K562 (cell line): ENCODE measurements around the gene KIF18B. TPM values are rescaled to one million over a fixed set of nuclear protein-coding genes. Genes with fewer than 3 reads are reported as not detected.

Experiments used
- ARNT ChIP-seq, 2 experiments: fragments of 450-650 bp; IDR thresholded peaks; 2 replicates each; pipeline ENCODE4 v1.6.1; 2016; ENCODE audit warnings: mild to moderate bottlenecking in 1 of 2
- BCL6 ChIP-seq: fragments of 250-450 bp; sonication (Bioruptor Pico); IDR thresholded peaks from 2 replicates; pipeline ENCODE4 v1.4.0; 2020
- BDP1 ChIP-seq: IDR thresholded peaks from 3 replicates; pipeline ENCODE4 v1.6.1; 2011; ENCODE audit not compliant: insufficient read length, insufficient read depth
- BRF1 ChIP-seq: IDR thresholded peaks from 3 replicates; pipeline ENCODE4 v1.6.1; 2011; ENCODE audit warnings: borderline replicate concordance, mild to moderate bottlenecking; ENCODE audit not compliant: insufficient read length; ENCODE audit errors: extremely low read depth
- CBFA2T2 ChIP-seq: fragments of 450-650 bp; conservative IDR thresholded peaks from 2 replicates; pipeline ENCODE4 v1.6.1; 2017; ENCODE audit warnings: mild to moderate bottlenecking
- CGGBP1 ChIP-seq: fragments of 250-450 bp; sonication (Bioruptor Pico); IDR thresholded peaks from 2 replicates; pipeline ENCODE4 v1.9.0; 2021; ENCODE audit warnings: mild to moderate bottlenecking
- DIDO1 ChIP-seq: fragments of 450-650 bp; IDR thresholded peaks from 2 replicates; pipeline ENCODE4 v1.6.1; 2016; ENCODE audit warnings: low read depth, missing biosample characterization, missing genetic modification characterization
- DLX4 ChIP-seq: fragments of 250-450 bp; sonication (Bioruptor Pico); IDR thresholded peaks from 2 replicates; pipeline ENCODE4 v1.6.1; 2021; ENCODE audit warnings: mild to moderate bottlenecking
- E2F5 ChIP-seq: sonication (generic); formaldehyde crosslinking; IDR thresholded peaks from 2 replicates; pipeline ENCODE4 v1.8.0; 2022; ENCODE audit warnings: mild to moderate bottlenecking, missing genetic modification reagents
- ETS2 ChIP-seq: IDR thresholded peaks from 2 replicates; pipeline ENCODE4 v1.6.1; 2016; ENCODE audit warnings: borderline replicate concordance, missing genetic modification characterization, mild to moderate bottlenecking, moderate library complexity, missing compliant biosample characterization; ENCODE audit not compliant: poor library complexity, severe bottlenecking
- EZH2 ChIP-seq: IDR thresholded peaks from 2 replicates; pipeline ENCODE4 v1.6.1; 2012; ENCODE audit warnings: low read depth, mild to moderate bottlenecking, inconsistent platforms, low read length, borderline replicate concordance
- FOXM1 ChIP-seq, 2 experiments: fragments of 450-650 bp in 1 of 2; sonication (generic) in 1 of 2; formaldehyde crosslinking in 1 of 2; IDR thresholded peaks; 2 replicates each; pipeline versions ENCODE4 v1.6.1 to v1.9.0; 2017 to 2022; ENCODE audit warnings: low read depth in 2 of 2, mild to moderate bottlenecking in 2 of 2, missing genetic modification reagents in 1 of 2, moderate library complexity in 1 of 2
- HDAC3 ChIP-seq: fragments of 450-650 bp; IDR thresholded peaks from 2 replicates; pipeline ENCODE4 v1.6.1; 2018; ENCODE audit warnings: borderline replicate concordance, mild to moderate bottlenecking, moderate library complexity; ENCODE audit not compliant: partially characterized antibody
- HDAC6 ChIP-seq: IDR thresholded peaks from 2 replicates; pipeline ENCODE4 v1.6.1; 2012; ENCODE audit warnings: low read depth, mild to moderate bottlenecking, control low read depth, inconsistent platforms, low read length, moderate library complexity
- HES1 ChIP-seq: fragments of 450-650 bp; IDR thresholded peaks from 2 replicates; pipeline ENCODE4 v1.6.1; 2016; ENCODE audit warnings: low read depth, mild to moderate bottlenecking, moderate library complexity
- HNRNPK ChIP-seq: fragments of 200-400 bp; formaldehyde crosslinking; IDR thresholded peaks from one replicate; pipeline ENCODE4 v1.6.1; 2018; ENCODE audit warnings: mild to moderate bottlenecking, low read depth, low read length; ENCODE audit not compliant: poor library complexity, severe bottlenecking
- KAT8 ChIP-seq: fragments of 450-650 bp; IDR thresholded peaks from 2 replicates; pipeline ENCODE4 v1.6.1; 2016; ENCODE audit warnings: low read depth, mild to moderate bottlenecking
- NFE2L1 ChIP-seq: fragments of 450-650 bp; IDR thresholded peaks from 2 replicates; pipeline ENCODE4 v1.6.1; 2016; ENCODE audit warnings: missing genetic modification characterization, low read depth, mild to moderate bottlenecking, missing compliant biosample characterization, moderate library complexity, borderline replicate concordance
- PRPF4 ChIP-seq: fragments of 200-400 bp; formaldehyde crosslinking; IDR thresholded peaks from one replicate; pipeline ENCODE4 v1.6.1; 2017; ENCODE audit warnings: low read length, low read depth, mild to moderate bottlenecking; ENCODE audit not compliant: insufficient read depth, poor library complexity, severe bottlenecking
- PTTG1 ChIP-seq: fragments of 450-650 bp; IDR thresholded peaks from 2 replicates; pipeline ENCODE4 v1.6.1; 2016; ENCODE audit warnings: low read depth, mild to moderate bottlenecking, missing genetic modification characterization, missing compliant biosample characterization
- UBTF ChIP-seq, 2 experiments: IDR thresholded peaks; 2 replicates each; pipeline ENCODE4 v1.6.1; 2012; ENCODE audit warnings: improper control_type of control experiment in 2 of 2, low read depth in 2 of 2, low read length in 2 of 2, borderline replicate concordance in 1 of 2
- ZNF766 ChIP-seq: fragments of 200-800 bp; sonication (Bioruptor generic); conservative IDR thresholded peaks from 2 replicates; pipeline ENCODE4 v1.6.1; 2016; ENCODE audit warnings: missing genetic modification characterization, missing compliant biosample characterization
- ZZZ3 ChIP-seq: fragments of 450-650 bp; IDR thresholded peaks from 2 replicates; pipeline ENCODE4 v1.6.1; 2016; ENCODE audit warnings: antibody characterized with exemption, mild to moderate bottlenecking, moderate library complexity
- polyA plus RNA-seq, 8 experiments: library from polyadenylated mRNA; depleted of rRNA in 4 of 8; stranded (reverse) in 5 of 8; unstranded in 3 of 8; fragments of >200 nt; fragmentation: Nextera tagmentation in 2 of 8; fragmentation: Illumina TruSeq in 1 of 8; extraction: Ambion mirVana in 2 of 8; extraction: Trizol in 1 of 8; gene quantifications; 2 replicates each; pipeline versions ENCODE4 v1.2.1 to v1.2.3, GENCODE V29; 2011 to 2014; ENCODE audit warnings: inconsistent platforms in 1 of 8, missing spikeins in 1 of 8
- total RNA-seq, 7 experiments: library from RNA; depleted of rRNA in 6 of 7; stranded (reverse); fragments of >200 nt in 6 of 7; fragmentation: Illumina TruSeq in 2 of 7; extraction: Trizol in 2 of 7; gene quantifications; 2 replicates each; pipeline versions ENCODE4 v1.2.1 to v1.2.3, GENCODE V29; 2011 to 2021; ENCODE audit warnings: low replicate concordance in 1 of 7

KIF18B gene
- total and polyA plus RNA-seq, 9 of the 15 experiments (the other 6 are each of a cell fraction or from before 2014, with no cell fraction given), result 2.0 to 42.8 (median 13.2) TPM

- TF ChIP-seq UBTF (IDR thresholded peaks at IDR 0.05; ENCODE audit: borderline replicate concordance in 1 of 2, low read depth in 2 of 2, low read length in 2 of 2) (peak in 1 of 2 experiments; percentile 53; a peak in 1 of 4 replicates), PRPF4 (no peak), BDP1 (no peak), KAT8 (no peak), HDAC6 (no peak), EZH2 (no peak), FOXM1 (IDR thresholded peaks at IDR 0.05; ENCODE audit: low read depth) (no peak), FOXM1 (CRISPR knock-in tag; IDR thresholded peaks at IDR 0.05; ENCODE audit: low read depth) (0 out of 2 replicates have a peak, but pooled peaks have one; percentile 40), HDAC3 (no peak), BRF1 (no peak), E2F5 (CRISPR knock-in tag) (peak; percentile 81; the same call in 1 of the 2 replicates), CBFA2T2 (peak; percentile 89), ZZZ3 (no peak), PTTG1 (tag) (no peak), ETS2 (tag) (no peak), HES1 (no peak), ARNT (IDR thresholded peaks at IDR 0.05) (no peak; a peak in 1 of 4 replicates), DIDO1 (tag) (peak; percentile 94), HNRNPK (no peak), NFE2L1 (tag) (no peak), CGGBP1 (CRISPR knock-in tag) (no peak; the same call in 1 of the 2 replicates), ZNF766 (no peak), DLX4 (CRISPR knock-in tag) (no peak), BCL6 (CRISPR knock-in tag) (no peak)
These were observed 48.3 kb downstream of the KIF18B start, which contains the start of gene EFTUD2 (continued) for GRCh38 chr17:44899074-44899782.
